Upper lobe of left lung (tissue), 6 donors: ENCODE measurements around the gene CELSR1. TPM values are rescaled to one million over a fixed set of nuclear protein-coding genes. Genes with fewer than 3 reads are reported as not detected.
A peak's percentile ranks its signal among the peaks of the same experiment; 100 is the strongest.

Source experiments
- ATAC-seq, 2 donors: fragments of 200-7000 bp; cut with Tn5 transposase; one replicate each; pipeline ENCODE4 v1.9.1; 2022; ENCODE audit warnings: mild to moderate bottlenecking in 2 of 2, moderate library complexity in 2 of 2; ENCODE audit not compliant: low FRiP score in 2 of 2
- DNase-seq, 2 donors: peaks; one replicate each; pipeline ENCODE4 v3.0.0-alpha.2; 2019 to 2020
- H3K27ac ChIP-seq, 4 donors: fragments of 200-600 bp; sonication (generic); one replicate each; pipeline ENCODE4 v1.5.1; 2016 to 2019
- H3K27me3 ChIP-seq, 4 donors: fragments of 200-600 bp; sonication (generic); one replicate each; pipeline ENCODE4 v1.5.1; 2017 to 2019
- H3K36me3 ChIP-seq, 4 donors: fragments of 200-600 bp; sonication (generic); one replicate each; pipeline ENCODE4 v1.5.1; 2016 to 2019
- H3K4me1 ChIP-seq, 4 donors: fragments of 200-600 bp; sonication (generic); one replicate each; pipeline ENCODE4 v1.5.1; 2018 to 2019
- H3K4me3 ChIP-seq, 4 donors: fragments of 200-600 bp; sonication (generic); one replicate each; pipeline ENCODE4 v1.5.1; 2017 to 2019; ENCODE audit warnings: mild to moderate bottlenecking in 2 of 4, moderate library complexity in 1 of 4
- H3K9me3 ChIP-seq, 4 donors: fragments of 200-600 bp; sonication (generic); one replicate each; pipeline ENCODE4 v1.5.1; 2018 to 2019
- EP300 ChIP-seq, 4 donors: sonication (generic); formaldehyde crosslinking; IDR thresholded peaks; one replicate each; pipeline ENCODE4 v1.5.1; 2017; ENCODE audit warnings: antibody characterized with exemption in 4 of 4, control low read depth in 2 of 4
- POLR2A ChIP-seq, 4 donors: fragments of 450-650 bp; IDR thresholded peaks; one replicate each; pipeline ENCODE4 v1.5.1; 2016 to 2017; ENCODE audit warnings: antibody characterized with exemption in 4 of 4, mild to moderate bottlenecking in 2 of 4
- POLR2AphosphoS5 ChIP-seq, 2 donors: sonication (generic); formaldehyde crosslinking; IDR thresholded peaks; one replicate each; pipeline ENCODE4 v1.5.1; 2017; ENCODE audit warnings: antibody characterized with exemption in 2 of 2
- WGBS, 2 donors: methylation state at CpG; one replicate each; pipeline ENCODE4 v1.1.5; 2017 to 2018; 5-methylcytosine and 5-hydroxymethylcytosine counted together
- total RNA-seq, 6 donors: library from RNA; depleted of rRNA in 4 of 6; stranded (reverse); fragments of >200 nt in 4 of 6; gene quantifications; one replicate each; pipeline versions ENCODE4 v1.1.0 to v1.2.1, GENCODE V29; 2016 to 2021
- TF ChIP-seq, protein P1 (sequence below), 6 experiments: fragments of 450-650 bp in 4 of 6; fragments of 200-600 bp in 2 of 6; sonication (generic) in 2 of 6; IDR thresholded peaks; one replicate each; pipeline ENCODE4 v1.5.1; 2016 to 2019; ENCODE audit warnings: antibody characterized with exemption in 6 of 6
- donor health status: DM: no; HTN: no; CAD: no; lungs with moderate emphysema.
- donor health status: DM: no; HTN: yes; CAD: no; lungs with severe emphysema.

CELSR1 gene
- total RNA-seq, 6 donors from 2014 or later = 45.1 to 145 (median 80.1) TPM

DNA sequence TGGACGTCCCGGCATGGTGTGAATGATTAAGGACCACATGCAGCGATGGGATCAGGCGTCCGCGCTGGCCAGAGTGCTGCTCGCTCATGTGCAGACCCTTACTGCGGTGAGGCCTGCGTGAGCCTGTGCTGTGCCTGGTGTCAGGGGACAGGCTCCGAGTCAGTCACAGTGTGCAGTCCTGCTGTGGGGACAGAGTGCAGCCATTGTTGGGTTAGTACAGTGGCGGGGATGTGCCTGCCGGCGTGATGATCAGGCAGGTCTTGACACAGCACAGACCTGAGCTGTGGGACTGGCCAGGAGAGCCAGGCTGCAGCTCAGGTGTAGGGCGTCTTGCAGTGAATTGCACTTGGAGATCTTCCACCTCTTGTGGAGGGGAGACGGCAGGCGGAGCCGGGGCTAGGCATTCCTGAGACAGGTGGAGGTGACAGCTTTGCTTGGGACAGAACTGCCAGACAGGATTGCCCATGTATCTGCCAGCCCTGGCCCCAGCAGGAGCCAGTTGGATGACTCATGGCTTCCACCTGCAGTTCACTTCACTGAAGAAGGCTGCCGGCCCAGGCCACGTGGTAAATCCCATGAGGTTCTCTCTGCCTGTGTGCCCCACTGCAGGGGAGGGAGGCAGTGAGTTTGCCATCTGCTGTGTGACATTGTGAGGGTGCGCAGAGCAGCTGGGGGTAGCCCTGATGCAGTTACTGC lies 184.6 kb downstream of the CELSR1 start:
- H3K27me3 ChIP-seq = no peaks in the 10 kb centered on the region
- H3K27ac ChIP-seq = peak overlapping the region in 1 of 4 donors; percentile 30
- no peaks in the 10 kb centered on the region for H3K9me3 ChIP-seq
- TF ChIP-seq, protein P1, sequence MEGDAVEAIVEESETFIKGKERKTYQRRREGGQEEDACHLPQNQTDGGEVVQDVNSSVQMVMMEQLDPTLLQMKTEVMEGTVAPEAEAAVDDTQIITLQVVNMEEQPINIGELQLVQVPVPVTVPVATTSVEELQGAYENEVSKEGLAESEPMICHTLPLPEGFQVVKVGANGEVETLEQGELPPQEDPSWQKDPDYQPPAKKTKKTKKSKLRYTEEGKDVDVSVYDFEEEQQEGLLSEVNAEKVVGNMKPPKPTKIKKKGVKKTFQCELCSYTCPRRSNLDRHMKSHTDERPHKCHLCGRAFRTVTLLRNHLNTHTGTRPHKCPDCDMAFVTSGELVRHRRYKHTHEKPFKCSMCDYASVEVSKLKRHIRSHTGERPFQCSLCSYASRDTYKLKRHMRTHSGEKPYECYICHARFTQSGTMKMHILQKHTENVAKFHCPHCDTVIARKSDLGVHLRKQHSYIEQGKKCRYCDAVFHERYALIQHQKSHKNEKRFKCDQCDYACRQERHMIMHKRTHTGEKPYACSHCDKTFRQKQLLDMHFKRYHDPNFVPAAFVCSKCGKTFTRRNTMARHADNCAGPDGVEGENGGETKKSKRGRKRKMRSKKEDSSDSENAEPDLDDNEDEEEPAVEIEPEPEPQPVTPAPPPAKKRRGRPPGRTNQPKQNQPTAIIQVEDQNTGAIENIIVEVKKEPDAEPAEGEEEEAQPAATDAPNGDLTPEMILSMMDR (IDR thresholded peaks at IDR 0.05) = no peak
- TF ChIP-seq EP300 (IDR thresholded peaks at IDR 0.05) (no peak), POLR2A (IDR thresholded peaks at IDR 0.05) (no peak), POLR2AphosphoS5 (IDR thresholded peaks at IDR 0.05) (no peak)
- DNase-seq (peak; percentile 66 to 83), ATAC-seq (peak in 1 of 2 donors; percentile 62)
- peaks cover 31 to 100% (median 89%) of the 10 kb centered on the region in 4 donors for H3K36me3 ChIP-seq
- H3K4me3 ChIP-seq = no peak overlapping the region
- WGBS, 2 donors = 88% methylated on average over 18 to 19 of the region's 20 CpGs
- peaks cover 0 to 11% (median 0%) of the 10 kb centered on the region in 4 donors for H3K4me1 ChIP-seq

DNA sequence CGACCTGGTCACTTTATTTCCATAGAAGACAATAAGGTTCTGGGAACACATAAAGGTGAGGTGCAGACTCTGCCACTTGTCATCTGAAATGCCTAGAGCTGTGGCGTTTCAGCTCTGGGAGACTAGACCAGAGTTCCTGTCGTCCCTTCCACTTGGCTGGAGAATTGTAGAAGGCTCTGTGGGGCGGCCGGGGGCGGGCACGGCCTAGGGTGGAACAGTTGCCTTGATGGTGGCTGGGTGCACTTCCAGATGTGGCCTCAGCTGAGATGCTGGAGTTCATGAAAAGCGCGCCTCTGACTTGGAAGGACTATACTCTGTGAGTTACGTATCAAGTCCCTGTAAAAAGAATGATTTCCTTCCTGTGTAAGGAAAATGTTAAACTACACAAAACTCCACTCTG lies 185.1 kb downstream of the CELSR1 start:
- peak in 1 of 2 donors; percentile 59 for DNase-seq
- ATAC-seq = no peak
- no peaks in the 10 kb centered on the region for H3K27me3 ChIP-seq
- peaks cover 32 to 100% (median 91%) of the 10 kb centered on the region in 4 donors for H3K36me3 ChIP-seq
- no peak overlapping the region for H3K4me3 ChIP-seq
- TF ChIP-seq, protein P1 (IDR thresholded peaks at IDR 0.05) = no peak
- no peak for TF ChIP-seq POLR2A (IDR thresholded peaks at IDR 0.05)
- TF ChIP-seq EP300 (IDR thresholded peaks at IDR 0.05) = no peak
- no peak for TF ChIP-seq POLR2AphosphoS5 (IDR thresholded peaks at IDR 0.05)
- H3K9me3 ChIP-seq = no peaks in the 10 kb centered on the region
- H3K27ac ChIP-seq = peak overlapping the region in 1 of 4 donors; percentile 30
- WGBS, 2 donors = 93 to 94% methylated on average over 10 of the region's 10 CpGs
- peaks cover 0 to 11% (median 0%) of the 10 kb centered on the region in 4 donors for H3K4me1 ChIP-seq

DNA sequence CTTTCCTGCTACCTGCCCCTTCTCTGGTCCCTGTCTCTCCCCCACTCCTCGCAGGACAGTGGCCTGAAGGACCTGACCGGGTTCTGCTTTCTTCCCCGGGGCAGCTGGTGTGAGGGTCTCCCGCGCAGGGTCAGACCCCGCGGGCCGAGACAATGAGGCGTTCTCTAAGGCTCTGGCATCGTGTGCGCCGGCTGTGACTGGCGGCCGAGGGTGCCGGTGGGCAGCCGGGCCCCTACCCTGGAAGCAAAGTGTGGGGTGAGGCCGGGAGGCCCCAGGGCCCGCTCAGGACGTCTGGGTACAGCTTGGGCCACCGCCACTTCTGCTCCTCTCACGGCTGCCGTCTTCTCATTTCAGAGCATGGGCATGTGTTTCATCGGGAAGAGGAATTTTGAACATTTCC lies 185.7 kb downstream of the CELSR1 start:
- DNase-seq (peak in 1 of 2 donors; percentile 66), ATAC-seq (no peak)
- no peak overlapping the region for H3K4me3 ChIP-seq
- peaks cover 32 to 100% (median 91%) of the 10 kb centered on the region in 4 donors for H3K36me3 ChIP-seq
- no peaks in the 10 kb centered on the region for H3K27me3 ChIP-seq
- TF ChIP-seq POLR2AphosphoS5 (IDR thresholded peaks at IDR 0.05) (no peak), POLR2A (IDR thresholded peaks at IDR 0.05) (no peak), EP300 (IDR thresholded peaks at IDR 0.05) (no peak)
- TF ChIP-seq, protein P1 (IDR thresholded peaks at IDR 0.05) = no peak
- H3K4me1 ChIP-seq = peaks cover 0 to 15% (median 0%) of the 10 kb centered on the region in 4 donors
- WGBS, 2 donors = 91 to 94% methylated on average over 7 to 23 of the region's 23 CpGs
- H3K9me3 ChIP-seq = no peaks in the 10 kb centered on the region
- H3K27ac ChIP-seq = peak overlapping the region in 1 of 4 donors; percentile 17

DNA sequence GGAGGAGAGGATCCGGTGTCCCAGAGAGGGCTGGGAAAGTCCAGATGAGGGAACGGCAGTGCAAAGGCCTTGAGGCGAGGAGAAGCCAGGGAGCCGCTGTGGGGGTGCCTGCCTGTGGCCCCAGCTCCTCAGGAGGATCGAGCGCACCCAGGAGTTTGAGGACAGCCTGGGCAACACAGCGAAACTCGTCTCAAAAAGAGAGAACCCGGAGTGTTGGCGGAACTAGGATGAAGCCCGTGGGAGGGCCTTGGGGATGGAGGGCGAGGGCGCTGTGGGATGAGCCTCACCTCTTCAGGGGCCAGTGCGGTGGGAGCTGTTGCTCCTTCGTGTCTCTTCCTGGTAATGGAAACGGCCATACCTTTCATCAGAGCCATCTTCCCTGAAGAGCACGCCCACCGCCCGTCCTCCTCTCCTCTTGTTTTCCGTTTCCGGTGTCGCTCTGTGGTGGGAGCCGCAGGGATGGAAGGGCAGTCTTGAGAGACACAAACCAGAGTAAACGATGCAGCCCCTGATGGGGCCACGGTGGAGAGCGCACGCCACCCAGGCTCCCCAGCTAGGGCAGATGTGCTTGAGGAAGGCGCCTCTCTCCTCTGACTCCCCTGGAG lies 186.2 kb downstream of the CELSR1 start:
- ATAC-seq (no peak), DNase-seq (peak in 1 of 2 donors; percentile 46)
- Histone ChIP-seq H3K36me3 (peaks cover 32 to 100% (median 91%) of the 10 kb centered on the region in 4 donors), H3K9me3 (no peaks in the 10 kb centered on the region), H3K4me3 (no peak overlapping the region), H3K27ac (peak overlapping the region in 1 of 4 donors; percentile 17), H3K4me1 (peaks cover 0 to 19% (median 0%) of the 10 kb centered on the region in 4 donors), H3K27me3 (no peaks in the 10 kb centered on the region)
- 91 to 92% methylated on average over 28 of the region's 28 CpGs for WGBS, 2 donors
- TF ChIP-seq POLR2A (IDR thresholded peaks at IDR 0.05) = no peak
- TF ChIP-seq, protein P1 (IDR thresholded peaks at IDR 0.05) = no peak
